ENCODE results near the gene AMIGO3.

- TF ChIP-seq POLR2AphosphoS5 (IDR thresholded peaks at IDR 0.05; ENCODE audit: low read depth) = no peak
- TF ChIP-seq, protein P1, sequence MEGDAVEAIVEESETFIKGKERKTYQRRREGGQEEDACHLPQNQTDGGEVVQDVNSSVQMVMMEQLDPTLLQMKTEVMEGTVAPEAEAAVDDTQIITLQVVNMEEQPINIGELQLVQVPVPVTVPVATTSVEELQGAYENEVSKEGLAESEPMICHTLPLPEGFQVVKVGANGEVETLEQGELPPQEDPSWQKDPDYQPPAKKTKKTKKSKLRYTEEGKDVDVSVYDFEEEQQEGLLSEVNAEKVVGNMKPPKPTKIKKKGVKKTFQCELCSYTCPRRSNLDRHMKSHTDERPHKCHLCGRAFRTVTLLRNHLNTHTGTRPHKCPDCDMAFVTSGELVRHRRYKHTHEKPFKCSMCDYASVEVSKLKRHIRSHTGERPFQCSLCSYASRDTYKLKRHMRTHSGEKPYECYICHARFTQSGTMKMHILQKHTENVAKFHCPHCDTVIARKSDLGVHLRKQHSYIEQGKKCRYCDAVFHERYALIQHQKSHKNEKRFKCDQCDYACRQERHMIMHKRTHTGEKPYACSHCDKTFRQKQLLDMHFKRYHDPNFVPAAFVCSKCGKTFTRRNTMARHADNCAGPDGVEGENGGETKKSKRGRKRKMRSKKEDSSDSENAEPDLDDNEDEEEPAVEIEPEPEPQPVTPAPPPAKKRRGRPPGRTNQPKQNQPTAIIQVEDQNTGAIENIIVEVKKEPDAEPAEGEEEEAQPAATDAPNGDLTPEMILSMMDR (IDR thresholded peaks at IDR 0.05; ENCODE audit: insufficient read depth, low read length) = no peak
Measured at GRCh38 chr3:49702672-49703071, 16.8 kb downstream of the AMIGO3 start.

Measured in HL-60 (cell line).